ENCODE data around the gene CCDC183. TPM values are rescaled to one million over a fixed set of nuclear protein-coding genes. Genes with fewer than 3 reads are reported as not detected.

The CCDC183 gene
- total RNA-seq, 1 donor = not detected

DNA sequence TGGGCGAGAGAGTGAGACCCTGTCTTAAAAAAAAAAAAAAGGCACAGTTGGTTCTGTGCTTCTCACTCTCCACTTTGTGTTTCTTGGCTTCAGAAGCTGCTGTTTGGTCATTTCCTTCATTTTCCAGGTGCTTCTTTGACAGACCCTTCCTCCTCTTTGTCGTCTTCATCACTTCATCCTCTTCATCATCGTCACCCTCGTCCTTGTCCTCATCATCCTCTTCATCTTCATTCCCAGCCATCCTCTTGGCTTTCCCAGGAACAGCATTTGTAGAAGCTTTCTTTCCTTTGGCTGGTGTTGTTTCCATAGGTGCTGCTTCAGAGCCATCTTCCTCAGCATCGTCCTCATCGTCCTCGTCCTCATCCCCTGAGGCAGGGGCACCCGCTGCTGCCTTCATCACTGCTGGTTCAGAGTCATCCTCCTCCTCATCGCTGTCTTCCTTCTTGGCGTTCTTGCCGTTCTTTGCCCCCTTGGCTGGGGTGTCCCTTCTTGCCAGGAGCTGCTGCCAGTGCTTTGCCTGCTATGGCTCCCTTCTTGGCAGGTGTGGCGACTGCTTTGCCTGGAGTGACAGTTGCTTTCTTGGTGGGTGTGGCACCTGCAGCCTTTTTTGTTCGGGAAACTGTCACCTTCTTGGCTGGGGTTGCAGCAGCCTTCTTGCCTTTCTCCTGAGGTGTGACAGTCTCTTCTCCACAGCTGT lies 18.7 kb downstream of the CCDC183 start:
- no peak overlapping the region for H3K4me3 ChIP-seq (ENCODE audit: low read depth, low read length)
- TF ChIP-seq, protein P1, sequence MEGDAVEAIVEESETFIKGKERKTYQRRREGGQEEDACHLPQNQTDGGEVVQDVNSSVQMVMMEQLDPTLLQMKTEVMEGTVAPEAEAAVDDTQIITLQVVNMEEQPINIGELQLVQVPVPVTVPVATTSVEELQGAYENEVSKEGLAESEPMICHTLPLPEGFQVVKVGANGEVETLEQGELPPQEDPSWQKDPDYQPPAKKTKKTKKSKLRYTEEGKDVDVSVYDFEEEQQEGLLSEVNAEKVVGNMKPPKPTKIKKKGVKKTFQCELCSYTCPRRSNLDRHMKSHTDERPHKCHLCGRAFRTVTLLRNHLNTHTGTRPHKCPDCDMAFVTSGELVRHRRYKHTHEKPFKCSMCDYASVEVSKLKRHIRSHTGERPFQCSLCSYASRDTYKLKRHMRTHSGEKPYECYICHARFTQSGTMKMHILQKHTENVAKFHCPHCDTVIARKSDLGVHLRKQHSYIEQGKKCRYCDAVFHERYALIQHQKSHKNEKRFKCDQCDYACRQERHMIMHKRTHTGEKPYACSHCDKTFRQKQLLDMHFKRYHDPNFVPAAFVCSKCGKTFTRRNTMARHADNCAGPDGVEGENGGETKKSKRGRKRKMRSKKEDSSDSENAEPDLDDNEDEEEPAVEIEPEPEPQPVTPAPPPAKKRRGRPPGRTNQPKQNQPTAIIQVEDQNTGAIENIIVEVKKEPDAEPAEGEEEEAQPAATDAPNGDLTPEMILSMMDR (IDR thresholded peaks at IDR 0.05; ENCODE audit: insufficient read depth, low read length) = no peak
- no peak for DNase-seq (ENCODE audit: low read depth)

DNA sequence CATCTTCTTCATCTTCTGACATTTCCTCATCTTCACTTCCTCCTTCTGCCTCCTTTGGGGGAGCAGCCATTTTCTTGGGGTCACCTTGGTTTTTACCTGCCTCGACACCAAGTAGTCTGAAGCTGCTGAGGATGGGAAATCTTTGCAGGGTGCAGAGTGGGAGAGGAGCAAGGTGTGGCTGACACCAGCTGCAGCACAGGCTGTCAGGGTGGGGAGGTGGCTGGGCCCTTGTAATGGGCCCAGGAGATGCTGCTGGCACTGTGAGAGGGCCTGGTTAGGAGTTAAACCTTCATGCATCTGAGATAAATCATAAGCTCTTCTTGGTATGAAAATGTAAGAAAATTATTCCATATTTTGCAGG lies 19.3 kb downstream of the CCDC183 start:
- TF ChIP-seq, protein P1 (IDR thresholded peaks at IDR 0.05; ENCODE audit: insufficient read depth, low read length) = no peak
- no peak overlapping the region for H3K4me3 ChIP-seq (ENCODE audit: low read depth, low read length)
- DNase-seq (ENCODE audit: low read depth) = no peak

DNA sequence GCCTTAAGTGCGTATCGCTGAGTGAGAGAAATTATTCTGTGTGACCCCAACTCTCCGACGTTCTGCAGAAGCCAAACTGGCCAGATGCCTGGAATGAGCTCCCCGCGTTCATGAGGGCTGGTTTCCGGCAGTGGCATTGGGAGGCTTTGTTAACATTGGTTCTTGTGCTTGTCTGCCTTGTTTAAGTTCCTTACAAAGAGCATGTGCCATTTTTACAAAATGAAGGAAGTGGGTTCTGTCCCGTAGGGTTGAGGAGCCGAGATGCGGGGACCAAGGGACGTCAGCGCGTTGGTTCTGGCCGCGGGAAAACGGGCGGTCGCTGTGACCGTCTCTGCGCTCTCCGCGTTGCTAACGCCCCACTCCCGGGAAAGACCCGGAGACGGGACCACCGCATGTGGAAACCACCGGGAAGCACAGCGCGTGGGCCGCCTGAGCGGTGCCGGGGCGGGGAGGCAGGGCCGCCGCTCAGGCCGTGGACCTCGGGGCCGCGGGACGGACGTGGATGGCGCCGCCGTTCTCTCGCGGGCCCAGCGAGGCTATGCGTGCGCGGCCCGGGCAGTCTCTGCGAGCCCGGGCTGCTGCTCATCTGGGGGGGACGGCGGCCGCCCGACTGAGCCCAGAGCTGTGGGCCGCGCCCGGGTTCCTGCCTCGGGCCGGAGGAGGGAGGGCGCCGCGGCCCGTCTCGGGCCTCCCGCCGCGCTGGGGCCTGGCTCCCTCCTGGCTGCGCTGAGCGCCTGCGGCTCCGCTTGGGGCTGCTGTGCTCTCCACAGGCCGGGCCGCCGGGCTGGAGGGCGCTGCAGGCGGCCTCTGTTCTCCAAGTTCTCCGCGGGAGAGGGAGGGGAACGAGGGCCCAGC lies 25.1 kb downstream of the CCDC183 start:
- TF ChIP-seq, protein P1 (IDR thresholded peaks at IDR 0.05; ENCODE audit: insufficient read depth, low read length) = no peak
- H3K4me3 ChIP-seq (ENCODE audit: low read depth, low read length) = peak overlapping the region; percentile 28
- DNase-seq (ENCODE audit: low read depth) = peak; percentile 27

DNA sequence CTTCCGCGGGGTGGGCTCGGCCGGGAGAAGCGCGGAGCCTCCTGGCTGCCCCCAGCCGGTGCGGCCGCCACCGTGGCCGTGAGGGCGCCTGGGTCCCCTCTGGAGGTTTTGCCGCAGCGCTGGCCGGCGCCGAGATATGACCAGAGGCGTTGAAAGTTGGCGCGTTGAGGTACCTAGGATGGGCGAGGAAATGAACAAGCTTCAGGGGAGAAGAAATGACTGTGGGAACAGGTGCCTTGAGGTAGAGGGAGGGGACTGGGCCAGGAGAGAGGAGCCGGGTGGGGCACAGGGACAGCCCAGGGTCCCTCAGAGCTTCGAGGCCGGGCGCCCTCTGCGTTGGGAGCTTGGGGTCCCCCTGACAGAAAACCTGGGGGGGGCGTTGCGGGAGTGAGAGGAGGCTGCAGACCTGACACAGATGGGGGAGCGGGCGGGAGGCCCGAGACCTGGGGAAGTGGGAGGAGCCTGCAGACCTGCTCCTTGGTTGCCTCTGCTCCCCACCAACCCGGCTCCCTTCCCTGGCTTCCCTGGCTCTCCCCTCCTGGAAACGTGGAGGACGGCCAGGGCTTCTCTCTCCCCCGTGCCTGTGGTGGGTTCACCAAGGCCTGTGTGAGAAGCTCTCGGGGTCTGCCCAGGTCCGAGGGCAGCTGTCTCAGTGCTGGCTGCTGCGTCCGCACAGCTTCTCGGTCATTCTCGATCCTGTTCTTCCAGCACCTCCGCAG lies 25.8 kb downstream of the CCDC183 start:
- peak overlapping the region; percentile 9 for H3K4me3 ChIP-seq (ENCODE audit: low read depth, low read length)
- DNase-seq (ENCODE audit: low read depth) = no peak
- TF ChIP-seq, protein P1 (IDR thresholded peaks at IDR 0.05; ENCODE audit: insufficient read depth, low read length) = no peak

DNA sequence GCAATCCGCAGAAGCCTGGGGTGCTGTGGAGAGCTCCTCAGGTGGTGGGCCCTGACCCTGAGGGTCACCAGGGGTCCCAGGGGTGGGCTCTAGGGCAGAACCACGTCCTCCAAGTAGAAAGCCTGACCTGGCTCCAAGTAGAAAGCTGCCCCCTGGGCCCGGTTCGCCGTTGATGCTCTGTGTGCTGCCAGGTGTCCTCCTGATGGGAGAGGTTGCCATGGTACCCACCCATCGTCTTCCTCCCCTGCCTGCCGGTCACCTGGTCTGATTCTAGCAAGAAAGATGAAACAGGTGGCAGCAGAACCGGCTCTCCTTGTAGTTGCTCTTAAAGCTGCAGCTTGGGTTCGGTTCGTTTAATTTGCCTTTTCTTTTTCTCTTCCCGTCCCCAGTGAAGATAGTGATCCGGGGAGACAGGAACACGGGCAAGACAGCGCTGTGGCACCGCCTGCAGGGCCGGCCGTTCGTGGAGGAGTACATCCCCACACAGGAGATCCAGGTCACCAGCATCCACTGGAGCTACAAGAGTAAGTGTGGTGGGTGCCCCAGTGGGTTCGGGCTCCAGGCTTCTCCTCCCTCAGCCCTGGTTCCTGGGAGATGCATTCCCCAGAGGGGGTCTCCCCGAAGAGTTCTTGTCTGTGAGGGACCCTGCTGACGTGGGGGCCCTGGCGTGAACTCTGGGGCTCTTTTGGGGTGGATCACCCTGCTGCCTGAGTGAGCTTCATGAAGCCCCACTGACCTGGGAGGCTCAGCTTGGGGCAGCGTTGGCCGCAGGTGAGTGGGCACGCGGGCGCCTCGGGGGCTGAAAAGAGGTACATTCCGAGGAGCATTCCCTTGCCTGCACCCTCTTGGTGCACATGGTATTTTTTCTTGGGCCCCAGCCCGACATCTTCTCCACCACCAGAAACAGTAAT lies 27.3 kb downstream of the CCDC183 start:
- TF ChIP-seq, protein P1 (IDR thresholded peaks at IDR 0.05; ENCODE audit: insufficient read depth, low read length) = no peak

More for the DNA sequence above, 27.3 kb downstream of the CCDC183 start:
- H3K4me3 ChIP-seq (ENCODE audit: low read depth, low read length) = no peak overlapping the region
- DNase-seq (ENCODE audit: low read depth) = no peak

All from fibroblast of the aortic adventitia (primary cell).